Measurements from ENCODE around the gene MME.
"Not testable (repeated sequence)": the region's sequence is repeated elsewhere in the genome, so short reads cannot be mapped to it uniquely, and the experiment has no call there.

Gene MME

DNA sequence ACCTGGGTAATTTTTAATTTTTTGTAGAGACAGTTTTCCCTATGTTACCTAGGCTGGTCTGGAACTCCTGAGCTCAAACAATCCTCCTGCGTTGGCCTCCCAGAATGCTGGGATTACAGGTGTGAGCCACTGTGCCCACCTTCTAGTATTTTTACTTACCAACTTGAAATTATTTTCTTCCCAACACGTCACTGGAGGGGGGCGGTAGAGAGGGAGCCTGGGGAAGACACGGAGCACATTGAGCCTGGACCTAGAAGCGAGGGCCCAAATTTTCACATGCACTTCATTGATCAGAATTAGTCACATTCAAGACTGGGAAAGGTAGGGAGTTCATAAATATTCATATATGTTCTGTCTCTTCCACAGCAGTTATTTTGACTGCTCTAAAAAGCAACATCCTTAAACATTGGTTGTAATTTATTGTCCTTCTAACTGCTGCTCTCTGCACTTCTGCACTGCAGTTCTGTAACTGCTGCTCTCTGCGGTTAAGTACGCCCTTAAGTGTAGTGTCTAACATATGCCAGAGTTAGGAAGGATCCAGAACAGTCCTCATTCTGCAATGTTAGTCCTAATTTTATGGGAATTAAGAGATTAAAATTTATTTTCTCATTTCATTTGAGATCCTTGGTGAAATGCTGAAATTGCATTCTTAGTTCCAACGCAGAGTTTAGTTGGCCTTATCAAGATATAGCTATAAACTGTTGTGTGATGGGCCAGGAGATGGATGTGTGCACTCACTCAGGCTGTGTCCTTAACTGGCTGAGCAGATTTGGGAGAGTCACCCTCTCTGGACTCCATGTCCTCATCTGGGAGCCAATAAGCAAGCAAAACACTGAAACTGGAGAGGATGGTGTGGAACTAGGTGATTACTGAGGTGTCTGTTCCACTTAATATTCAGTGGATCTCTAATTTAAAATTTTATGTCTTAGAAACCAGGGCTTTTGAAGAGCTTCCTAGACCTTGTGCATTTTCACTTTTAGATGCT, 115.1 kb downstream of the MME start:
- DNase-seq = no peak

DNA sequence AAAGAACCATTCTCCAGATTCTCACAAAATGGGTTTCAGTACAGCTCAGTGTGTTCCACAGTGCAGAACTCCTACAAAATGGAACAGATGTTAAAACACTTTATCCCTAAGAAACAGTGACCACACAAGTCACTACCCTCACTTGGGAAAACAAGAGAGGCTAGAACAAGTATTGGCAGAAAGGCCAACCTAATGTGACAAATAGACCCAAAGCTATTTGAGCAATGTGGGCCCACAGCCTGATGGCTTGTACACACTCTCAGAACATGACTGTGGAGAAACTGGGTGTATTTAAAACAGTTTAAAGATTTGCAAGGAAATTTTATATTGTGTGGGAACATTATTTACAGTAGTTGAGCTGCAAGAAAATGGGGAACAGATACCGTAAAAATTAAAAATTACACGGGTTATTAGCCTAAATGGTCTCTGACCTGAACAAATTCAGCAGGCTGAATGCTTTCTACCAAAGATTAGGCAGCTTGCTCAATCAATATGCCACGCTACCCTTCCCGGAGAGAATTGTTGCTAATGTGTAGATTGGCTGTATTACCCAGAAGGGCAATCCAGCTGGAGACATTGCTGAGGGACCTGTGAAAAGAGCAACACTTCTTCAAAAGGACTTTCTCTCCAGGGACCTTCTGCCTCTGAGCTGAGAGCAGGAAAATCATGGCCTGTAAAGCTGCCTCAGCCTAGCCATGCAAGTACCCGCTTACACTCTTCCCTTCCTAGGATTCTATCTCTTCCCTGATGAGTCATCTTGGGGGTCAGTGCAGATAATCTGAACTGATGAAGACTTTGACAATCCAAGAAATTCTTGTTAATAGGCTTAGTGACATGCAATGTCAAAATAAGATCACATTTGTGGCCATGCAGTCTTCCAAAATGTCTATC, 116.3 kb downstream of the MME start:
- DNase-seq = no peak

DNA sequence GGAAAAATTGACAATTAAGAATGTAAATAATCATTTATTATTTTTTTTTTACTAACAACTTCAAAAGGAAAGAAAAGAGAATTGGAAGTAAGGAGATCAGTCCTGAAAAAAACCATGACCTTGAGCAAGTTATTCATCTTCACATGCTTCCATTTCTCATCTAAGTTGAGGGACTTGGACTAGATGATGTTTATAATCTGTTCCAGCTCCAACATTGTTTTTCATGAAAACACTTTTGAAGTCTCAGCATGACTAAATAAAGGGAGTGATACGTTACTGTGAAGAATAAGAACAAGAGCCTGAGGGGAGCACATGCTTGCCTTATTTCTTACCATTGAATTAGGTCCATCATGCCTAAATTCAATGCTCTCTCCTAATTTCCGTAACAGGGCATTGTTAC, 117.7 kb downstream of the MME start:
- no peak for DNase-seq

DNA sequence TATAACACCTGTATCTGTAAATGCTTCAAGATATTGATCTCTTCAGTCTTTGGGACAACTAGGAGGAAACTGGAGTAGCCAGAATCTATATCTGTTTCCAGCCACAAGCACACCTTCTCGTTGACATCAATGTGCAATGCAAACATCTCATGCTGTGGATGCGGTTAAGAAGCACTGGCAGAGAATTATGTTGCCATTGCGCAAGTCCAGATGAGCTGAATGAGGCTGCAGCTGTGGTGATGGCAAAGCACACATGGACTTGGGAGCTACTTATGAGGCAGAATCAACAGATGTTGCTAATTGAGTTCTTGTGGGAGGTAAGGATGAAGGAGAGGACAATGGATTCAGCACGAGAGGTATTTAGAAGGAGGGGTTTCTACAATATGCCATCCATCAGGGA, 122.5 kb downstream of the MME start:
- no peak for DNase-seq

DNA sequence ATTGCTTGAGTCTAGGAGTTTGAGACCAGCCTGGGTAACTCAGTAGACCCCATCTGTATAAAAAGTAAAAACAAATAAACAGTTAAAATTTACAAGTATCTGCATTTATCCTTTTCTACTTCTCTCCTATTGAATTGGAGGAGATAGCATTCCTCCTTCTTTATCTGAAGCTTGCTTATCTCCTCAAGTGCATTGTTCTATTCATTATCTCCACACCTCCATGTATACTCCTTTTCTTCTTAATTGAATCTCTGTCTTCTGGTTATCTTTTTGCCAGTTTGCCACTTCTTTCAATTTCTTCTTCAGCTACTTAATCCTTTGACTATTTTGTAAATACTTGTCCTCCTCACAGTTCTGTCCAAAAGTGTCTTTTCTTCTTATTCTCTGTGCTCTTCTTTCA, 124.7 kb downstream of the MME start:
- DNase-seq = no peak

DNA sequence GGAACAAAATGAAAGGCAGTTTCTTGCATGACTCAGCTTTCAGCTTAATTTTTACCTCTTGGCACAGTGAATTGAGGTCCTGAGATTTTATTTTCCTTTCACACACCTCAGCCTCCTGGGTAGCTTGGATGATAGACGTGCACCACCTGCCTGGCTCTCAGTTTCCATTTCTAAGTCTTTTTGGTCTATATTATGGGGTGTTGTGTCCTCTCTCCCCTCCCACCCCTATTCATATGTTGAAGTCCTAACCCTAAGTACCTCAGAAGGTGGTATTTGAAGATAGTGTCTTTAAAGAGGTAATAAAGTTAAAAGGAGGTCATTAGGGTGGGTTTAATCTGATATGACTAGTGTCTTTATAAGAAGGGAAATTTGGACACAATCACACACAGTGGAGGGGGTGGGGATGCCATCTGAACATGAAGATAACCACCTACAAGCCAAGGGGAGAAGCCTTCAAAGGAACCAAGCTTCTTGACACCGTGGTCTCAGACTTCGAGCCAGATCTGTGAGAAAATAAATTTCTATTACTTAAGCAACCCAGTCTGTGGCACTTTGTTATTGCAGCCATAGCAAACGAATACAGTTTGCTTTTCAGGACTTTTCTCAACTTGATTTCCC, 128.2 kb downstream of the MME start:
- DNase-seq = no peak

DNA sequence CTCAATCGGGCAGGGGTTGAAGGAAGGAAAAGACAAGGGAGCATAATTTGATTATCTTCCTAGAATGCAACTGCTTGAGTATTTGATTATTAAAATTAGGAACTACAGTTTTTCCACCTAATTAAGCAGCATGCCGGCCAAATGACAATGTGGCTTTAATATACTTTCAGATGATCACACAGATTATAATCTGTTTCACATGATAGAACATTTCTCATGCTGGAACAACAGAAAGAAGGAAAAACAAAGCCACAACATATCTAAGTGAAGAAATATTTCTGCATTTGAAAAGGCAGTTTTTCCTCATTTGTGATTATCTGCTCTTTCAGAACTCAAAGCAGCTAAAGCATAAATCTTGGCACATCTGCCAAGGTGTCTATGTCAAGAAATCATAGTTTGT, 130.6 kb downstream of the MME start:
- DNase-seq = no peak

DNA sequence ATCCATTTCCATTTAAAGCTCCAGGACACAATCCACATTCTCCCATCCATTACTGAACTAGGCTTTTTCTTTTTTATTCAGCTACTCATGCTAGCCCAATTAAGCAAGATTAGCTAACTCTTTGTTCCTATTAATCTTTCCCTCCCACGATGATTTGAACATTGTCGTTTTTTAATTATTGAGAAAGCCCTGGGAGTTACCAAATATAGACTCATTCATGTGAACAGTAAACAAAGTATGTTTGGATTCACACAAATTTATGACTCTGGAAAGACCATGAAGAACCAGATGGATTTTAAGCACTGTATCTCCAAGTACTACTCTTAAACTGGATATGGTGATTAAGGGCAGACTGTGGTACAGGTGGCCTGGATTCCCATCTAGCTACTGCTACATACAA, 131.1 kb downstream of the MME start:
- DNase-seq = no peak

DNA sequence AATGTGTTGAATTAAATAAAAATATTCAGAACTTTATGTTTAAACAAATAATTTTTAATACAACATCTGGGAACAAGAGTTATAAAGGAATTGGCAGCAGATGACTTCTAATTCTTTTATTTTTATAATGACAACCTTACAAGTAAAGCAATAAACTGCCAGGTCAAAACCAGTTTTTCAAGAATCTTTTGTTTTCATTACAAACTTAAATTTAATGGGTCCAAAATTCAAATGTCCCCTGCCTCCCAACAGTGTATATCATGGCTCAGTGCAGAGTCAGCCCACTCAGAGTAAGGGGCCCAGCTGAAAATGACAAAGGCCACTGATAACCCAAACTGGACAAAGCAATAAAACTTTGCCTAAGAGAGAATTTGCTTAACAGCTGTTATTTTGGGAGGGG, 131.8 kb downstream of the MME start:
- DNase-seq = no peak

DNA sequence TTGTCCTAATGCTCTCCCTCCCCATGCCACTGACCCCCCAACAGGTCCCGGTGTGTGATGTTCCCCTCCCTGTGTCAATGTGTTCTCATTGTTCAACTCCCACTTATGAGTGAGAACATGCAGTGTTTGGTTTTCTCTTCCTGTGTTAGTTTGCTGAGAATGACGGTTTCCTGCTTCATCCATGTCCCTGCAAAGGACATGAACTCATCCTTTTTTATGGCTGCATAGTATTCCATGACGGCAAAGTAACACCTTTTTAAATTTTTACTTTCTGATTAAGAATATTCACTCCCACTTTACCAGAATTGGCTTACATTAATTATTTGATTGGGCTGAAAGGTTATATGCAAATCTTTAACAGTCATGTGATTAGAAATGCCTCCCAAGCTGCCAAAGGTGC, 135.9 kb downstream of the MME start:
- not testable (repeated sequence) for DNase-seq

DNA sequence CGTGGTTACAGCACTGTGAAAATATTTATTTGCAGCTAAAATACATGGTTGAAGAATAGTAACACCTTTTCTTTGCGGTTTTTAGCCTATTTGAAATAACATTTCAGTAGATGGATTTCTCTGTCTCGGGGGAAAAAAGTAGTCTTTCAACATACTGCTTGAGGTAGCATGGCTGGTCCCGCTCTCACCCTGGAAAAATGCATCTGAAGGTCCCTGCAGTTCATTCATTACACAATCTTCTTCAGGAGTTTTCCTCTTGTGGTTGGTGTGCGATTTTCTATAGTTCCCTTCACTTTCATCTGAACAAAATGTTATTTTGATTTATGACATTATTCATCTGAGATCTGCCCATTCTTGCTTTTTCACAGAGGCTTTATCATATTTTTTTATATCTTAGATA, 137.5 kb downstream of the MME start:
- no peak for DNase-seq

DNA sequence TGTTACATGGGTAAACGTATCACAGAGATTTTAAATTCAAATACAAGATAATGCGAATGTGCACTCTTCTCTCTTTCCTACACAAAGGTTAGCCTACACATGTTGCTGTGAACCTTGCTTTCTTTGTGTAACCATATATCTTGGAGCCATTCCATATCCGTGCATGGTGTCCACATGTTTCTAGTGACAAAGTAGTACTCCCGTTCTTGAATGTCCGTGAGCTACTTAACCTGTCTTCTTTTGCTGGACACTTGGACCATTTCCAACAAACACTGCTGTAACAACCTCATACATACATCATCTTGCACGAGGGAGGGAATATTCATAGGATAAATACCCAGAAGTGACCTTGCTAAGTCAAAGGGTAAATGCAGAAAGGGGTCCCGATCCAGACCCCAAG, 138.3 kb downstream of the MME start:
- DNase-seq = no peak

DNA sequence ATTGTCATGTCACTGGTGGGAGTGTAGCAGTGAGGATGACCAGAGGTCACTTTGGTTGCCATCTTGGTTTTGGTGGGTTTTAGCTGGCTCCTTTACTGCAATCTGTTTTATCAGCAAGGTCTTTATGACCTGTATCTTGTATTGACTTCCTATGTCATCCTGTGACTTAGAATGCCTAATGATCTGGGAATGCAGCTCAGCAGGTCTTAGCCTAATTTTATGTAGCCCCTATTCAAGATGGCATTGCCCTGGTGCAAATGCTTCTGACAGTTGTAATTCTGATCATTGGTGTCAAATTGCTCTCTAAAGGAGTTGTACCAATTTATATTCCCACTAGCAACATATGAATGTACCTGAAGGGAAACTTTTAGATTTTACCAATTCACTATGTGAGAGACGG, 139.0 kb downstream of the MME start:
- no peak for DNase-seq

DNA sequence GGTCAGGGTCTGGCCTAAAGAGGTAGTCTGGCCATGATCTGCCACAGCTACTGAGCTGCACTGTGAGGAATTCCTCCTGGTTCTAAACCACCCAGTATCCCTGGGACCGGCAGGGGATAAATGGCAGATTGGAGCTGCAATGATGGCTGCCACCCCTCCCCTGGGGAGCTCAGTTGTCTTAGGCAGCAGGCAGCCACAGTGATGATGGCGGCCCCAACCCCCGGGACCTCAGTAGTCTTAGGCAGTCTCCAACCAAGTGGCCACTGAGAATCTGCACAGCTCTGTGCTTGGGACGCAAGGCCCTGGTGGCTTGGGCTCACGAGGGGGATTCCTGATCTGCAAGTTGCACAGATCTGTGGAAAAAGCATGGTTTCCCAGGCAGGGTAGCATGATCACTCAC, 145.3 kb downstream of the MME start:
- no peak for DNase-seq

DNA sequence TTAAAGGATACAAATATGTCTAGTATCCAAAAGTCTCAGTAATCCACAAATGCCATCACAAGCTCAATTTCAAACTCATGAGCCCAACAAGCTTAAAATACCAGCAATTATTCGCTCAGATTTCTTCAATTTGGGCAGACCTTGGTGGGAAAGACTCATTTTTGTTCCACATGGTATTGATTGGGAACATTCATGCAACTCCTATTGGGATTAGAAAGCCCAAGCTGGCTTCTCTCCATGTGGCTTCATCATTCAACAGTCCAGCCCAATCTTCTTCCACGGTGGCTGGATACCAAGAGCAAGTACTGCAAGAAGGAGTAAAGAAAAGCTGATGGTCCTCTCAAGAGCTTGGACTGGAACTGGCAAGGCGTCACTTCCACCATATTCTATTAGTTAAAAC, 147.0 kb downstream of the MME start:
- DNase-seq = no peak

DNA sequence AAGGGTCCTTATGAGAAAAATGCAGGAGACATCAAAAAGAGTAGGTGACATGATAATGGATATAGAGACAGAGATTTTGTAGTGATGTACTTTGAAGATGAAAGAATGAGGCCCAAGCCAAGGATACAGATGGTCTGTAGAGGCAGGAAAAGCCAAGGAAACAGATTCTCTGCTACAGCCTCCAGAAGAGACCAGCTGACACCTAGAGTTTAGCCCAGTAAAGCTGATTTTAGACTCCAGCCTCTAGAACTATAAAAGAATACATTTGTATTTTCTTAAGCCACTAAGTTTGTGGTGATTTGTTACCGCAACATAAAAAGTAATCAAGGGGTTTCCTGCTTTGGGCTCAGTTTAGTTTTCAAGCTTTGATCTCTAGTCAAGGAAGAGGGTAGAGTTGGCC, 148.6 kb downstream of the MME start:
- DNase-seq = no peak

DNA sequence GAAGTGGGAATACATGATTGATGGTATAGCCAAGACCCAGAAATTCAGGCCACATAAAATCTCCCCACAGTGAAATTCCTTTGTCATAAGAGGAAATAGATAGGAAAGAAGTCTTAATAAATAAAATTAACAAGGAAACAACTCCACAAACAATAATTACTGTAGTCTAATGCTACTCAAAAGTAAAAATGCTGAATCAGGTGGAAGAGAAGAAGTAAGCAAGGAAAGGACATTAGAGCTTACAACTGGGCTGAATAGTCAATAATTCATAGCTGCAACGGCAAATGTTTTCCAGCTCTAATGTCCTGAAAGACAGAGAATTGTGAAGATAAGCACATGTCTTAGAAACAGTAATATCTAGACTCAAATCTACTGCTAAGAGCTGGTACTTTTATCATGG, 149.0 kb downstream of the MME start:
- no peak for DNase-seq

DNA sequence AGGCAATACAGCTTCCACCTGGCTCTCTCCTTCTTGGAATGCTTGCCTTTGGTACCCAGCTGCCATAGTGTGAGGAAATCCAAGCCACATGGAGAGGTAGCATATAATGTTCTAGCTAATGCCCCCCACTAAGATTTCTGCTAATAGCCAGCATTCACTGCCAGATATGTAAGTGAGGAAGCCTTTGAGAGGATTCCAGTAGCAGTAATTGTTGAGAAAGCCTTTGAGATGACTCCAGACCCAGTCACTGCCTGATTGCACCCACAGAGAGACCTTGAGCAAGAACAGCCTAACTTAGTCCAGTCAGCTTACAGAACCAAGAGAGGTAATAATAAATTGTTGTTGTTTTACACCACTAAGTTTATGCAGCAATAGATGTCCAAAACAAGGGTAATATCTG, 150.3 kb downstream of the MME start:
- no peak for DNase-seq

DNA sequence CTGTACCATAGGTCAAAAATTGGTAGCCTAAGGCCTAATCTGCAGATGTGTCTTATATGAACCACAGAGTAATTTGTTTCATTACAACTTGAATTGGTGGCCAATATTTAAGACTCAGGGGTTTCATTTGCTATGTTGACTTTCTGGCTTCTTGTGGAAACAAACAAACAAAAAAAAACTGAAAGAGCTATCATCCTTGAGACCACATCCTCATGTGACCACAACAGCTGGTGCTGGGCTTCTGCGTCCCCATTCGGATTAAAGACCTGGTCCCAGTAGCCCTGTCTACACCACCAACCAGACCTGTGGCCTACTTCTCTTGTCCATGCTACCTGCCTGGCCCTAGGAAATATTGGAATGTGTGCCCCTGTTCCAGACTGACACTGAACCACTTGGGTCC, 151.7 kb downstream of the MME start:
- no peak for DNase-seq

DNA sequence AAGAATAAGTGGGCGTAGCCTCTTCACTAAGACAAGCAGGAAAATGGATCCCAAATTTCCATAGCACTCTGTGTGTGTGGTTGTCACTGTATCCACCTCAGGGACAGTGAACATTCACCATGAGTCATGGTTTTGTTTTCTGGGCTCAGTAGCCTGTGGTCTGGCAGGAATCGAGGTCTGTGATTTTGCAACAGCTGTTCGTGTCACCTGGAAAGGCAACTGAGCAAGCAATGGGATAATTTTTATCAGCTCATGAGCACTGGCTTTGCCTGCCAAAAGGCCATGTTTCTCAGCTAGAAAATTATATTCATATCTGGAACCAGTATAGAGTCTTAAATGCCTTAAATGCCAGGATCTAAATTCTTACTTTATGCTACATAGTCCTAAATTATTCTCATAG, 152.5 kb downstream of the MME start:
- no peak for DNase-seq

DNA sequence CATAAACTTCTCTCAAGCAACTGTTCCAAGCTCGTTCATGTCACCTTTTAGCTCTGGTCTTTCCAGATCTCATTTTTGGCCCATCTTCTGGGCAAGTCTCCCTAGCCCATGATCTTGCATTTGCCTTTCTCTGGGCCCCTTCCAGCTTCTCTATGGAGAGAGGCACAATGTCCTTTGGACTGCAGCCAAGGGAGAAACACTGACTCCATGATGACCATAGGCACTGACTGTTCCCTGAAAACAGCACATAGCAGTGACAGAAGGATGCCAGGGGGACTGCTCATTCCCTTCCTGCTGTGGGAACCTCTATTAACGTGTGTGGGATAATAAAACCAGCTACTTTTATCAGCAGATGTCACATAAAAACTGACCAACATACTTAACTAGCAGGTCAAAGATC, 153.1 kb downstream of the MME start:
- DNase-seq = no peak

Data from central memory CD4-positive, alpha-beta T cell (primary cell).